Ovary (tissue), 9 donors: ENCODE data around the gene MYBPC2. TPM values are rescaled to one million over a fixed set of nuclear protein-coding genes. Genes with fewer than 3 reads are reported as not detected.
A peak's percentile ranks its signal among the peaks of the same experiment; 100 is the strongest.
"Not testable (repeated sequence)": the region's sequence is repeated elsewhere in the genome, so short reads cannot be mapped to it uniquely, and the experiment has no call there.

ENCODE experiments used
- DNase-seq, 5 donors: peaks; one replicate each; pipeline ENCODE4 v3.0.0-alpha.2; 2019 to 2020
- H3K27ac ChIP-seq, 2 donors: fragments of 200-600 bp; one replicate each; pipeline versions ENCODE4 v1.5.1 to v1.8.0; 2019 to 2022
- H3K27me3 ChIP-seq: fragments of 200-600 bp; one replicate; pipeline ENCODE4 v1.8.0; 2022
- H3K36me3 ChIP-seq: fragments of 200-600 bp; sonication (generic); one replicate; pipeline ENCODE4 v1.5.1; 2019
- H3K4me1 ChIP-seq: one replicate; pipeline ENCODE4 v1.8.1; 2013; ENCODE audit warnings: mild to moderate bottlenecking, moderate library complexity; ENCODE audit not compliant: insufficient read depth
- H3K4me3 ChIP-seq: fragments of 200-600 bp; sonication (generic); one replicate; pipeline ENCODE4 v1.5.1; 2017
- H3K9me3 ChIP-seq, 2 donors: fragments of 200-600 bp in 1 of 2; sonication (generic) in 1 of 2; one replicate each; pipeline versions ENCODE4 v1.5.1 to v1.8.1; 2013 to 2019; ENCODE audit warnings: mild to moderate bottlenecking in 1 of 2, moderate library complexity in 1 of 2
- EP300 ChIP-seq: sonication (generic); formaldehyde crosslinking; IDR thresholded peaks from one replicate; pipeline ENCODE4 v1.6.1; 2017; ENCODE audit warnings: antibody characterized with exemption
- POLR2A ChIP-seq: fragments of 450-650 bp; IDR thresholded peaks from one replicate; pipeline ENCODE4 v1.6.1; 2017; ENCODE audit warnings: antibody characterized with exemption, mild to moderate bottlenecking, moderate library complexity
- WGBS, 3 donors: extraction: QIAGEN DNeasy Blood & Tissue Kit in 1 of 3; methylation state at CpG; one replicate each; pipeline versions ENCODE4 v1.1.5 to v1.1.7; 2013 to 2017; 5-methylcytosine and 5-hydroxymethylcytosine counted together
- intact Hi-C, 4 donors: fragments of 100-400 bp; cut with DNase I; formaldehyde crosslinking; loops; one replicate each; pipeline versions ENCODE4 v1.11.0 to v1.15.1; 2022 to 2023
- polyA plus RNA-seq, 2 donors: library from polyadenylated mRNA; stranded (reverse); fragments of 200-250 nt in 1 of 2; fragments of 350-450 nt in 1 of 2; fragmentation: Illumina TruSeq in 1 of 2; extraction: RNeasy Lipid Tissue Mini Kit (QIAGEN cat#74804) in 1 of 2; gene quantifications; one replicate each; pipeline ENCODE4 v1.2.3, GENCODE V29; 2013 to 2014
- total RNA-seq, 7 donors: library from RNA; depleted of rRNA in 2 of 7; stranded (reverse); fragments of >200 nt in 2 of 7; fragmentation: NEBNext Ultra II Directional in 3 of 7; extraction: Animal tissue kit (Norgen Biotek cat#: 25700) in 3 of 7; gene quantifications; one replicate each; pipeline versions ENCODE4 v1.1.0 to v1.2.4, GENCODE V29; 2016 to 2023
- TF ChIP-seq, protein P1 (sequence below), 3 donors: fragments of 450-650 bp in 2 of 3; fragments of 200-600 bp in 1 of 3; IDR thresholded peaks; one replicate each; pipeline versions ENCODE4 v1.5.1 to v1.8.0; 2016 to 2022; ENCODE audit warnings: antibody characterized with exemption in 3 of 3, mild to moderate bottlenecking in 1 of 3
- donor health status: DM: no; HTN: no; CAD: no; lungs with moderate emphysema.
- donor health status: DM: no; HTN: no; CAD: no.
- donor health status: Bipolar disorder and iron deficiency.
- donor health status: DM: yes; HTN: yes; CAD: no.
- donor health status: DM: no; HTN: no; CAD: no.
- donor health status: DM: yes; HTN: yes; CAD: no.

The MYBPC2 gene
- total and polyA plus RNA-seq, 9 donors = 0.05 to 0.28 (median 0.10) TPM; not detected in 5

DNA sequence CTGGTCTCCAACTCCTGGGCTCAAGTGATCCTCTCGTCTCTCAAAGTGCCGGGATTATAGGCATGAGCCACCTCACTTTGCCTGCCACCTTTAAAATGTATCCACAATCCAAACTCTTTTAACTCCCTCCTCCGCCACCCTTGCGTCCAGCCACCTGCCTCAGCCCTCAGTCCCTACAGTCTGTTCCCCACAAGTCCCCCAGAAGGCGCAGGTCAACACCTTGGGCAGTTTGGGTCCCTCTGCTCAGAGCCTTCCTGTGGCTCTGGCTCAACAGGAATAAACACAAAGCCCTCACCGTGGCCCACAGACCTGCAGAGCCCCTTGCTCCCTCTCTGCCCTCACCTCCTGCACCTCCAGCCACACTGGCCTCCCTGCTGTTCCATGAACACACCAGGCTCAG lies 36.1 kb downstream of the MYBPC2 start:
- intact Hi-C loops = loop anchor here in 1 of 4 donors (10.0 kb wide), 1 partner anchor 104 kb away; the partner anchor contains the start of gene NAPSA
- 85 to 87% (median 86%) methylated on average over 6 of the region's 6 CpGs for WGBS, 3 donors

DNA sequence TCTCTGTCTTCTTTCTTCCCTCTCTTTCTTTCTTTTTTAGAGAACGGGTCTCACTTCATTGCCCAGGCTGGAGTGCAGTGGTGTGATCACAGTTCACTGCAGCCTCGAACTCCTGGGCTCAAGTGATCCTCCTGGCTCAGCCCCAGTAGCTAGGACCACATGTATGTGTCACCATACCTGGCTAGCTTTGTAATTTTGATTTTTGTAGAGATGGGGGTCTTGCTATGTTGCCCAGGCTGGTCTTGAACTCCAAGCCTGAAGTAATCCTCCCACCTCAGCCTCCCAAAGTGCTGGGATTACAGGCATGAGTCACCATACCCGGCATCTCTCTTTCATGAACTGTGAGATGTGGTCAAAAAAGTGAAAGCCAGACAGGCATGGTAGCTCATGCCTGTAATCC lies 40.6 kb downstream of the MYBPC2 start:
- peaks cover 12% of the 10 kb centered on the region for H3K4me1 ChIP-seq
- H3K9me3 ChIP-seq, H3K27me3 ChIP-seq, intact Hi-C loops, DNase-seq, H3K36me3 ChIP-seq, H3K4me3 ChIP-seq, H3K27ac ChIP-seq: not testable (repeated sequence)
- WGBS, 3 donors = 50 to 74% (median 52%) methylated on average over 3 of the region's 3 CpGs

More for the DNA sequence above, 36.1 kb downstream of the MYBPC2 start:
- Histone ChIP-seq H3K4me3 (no peak overlapping the region), H3K27ac (no peak overlapping the region), H3K36me3 (no peaks in the 10 kb centered on the region), H3K9me3 (no peaks in the 10 kb centered on the region), H3K27me3 (no peaks in the 10 kb centered on the region), H3K4me1 (no peaks in the 10 kb centered on the region)
- DNase-seq = no peak
- TF ChIP-seq POLR2A = no peak
- TF ChIP-seq, protein P1, sequence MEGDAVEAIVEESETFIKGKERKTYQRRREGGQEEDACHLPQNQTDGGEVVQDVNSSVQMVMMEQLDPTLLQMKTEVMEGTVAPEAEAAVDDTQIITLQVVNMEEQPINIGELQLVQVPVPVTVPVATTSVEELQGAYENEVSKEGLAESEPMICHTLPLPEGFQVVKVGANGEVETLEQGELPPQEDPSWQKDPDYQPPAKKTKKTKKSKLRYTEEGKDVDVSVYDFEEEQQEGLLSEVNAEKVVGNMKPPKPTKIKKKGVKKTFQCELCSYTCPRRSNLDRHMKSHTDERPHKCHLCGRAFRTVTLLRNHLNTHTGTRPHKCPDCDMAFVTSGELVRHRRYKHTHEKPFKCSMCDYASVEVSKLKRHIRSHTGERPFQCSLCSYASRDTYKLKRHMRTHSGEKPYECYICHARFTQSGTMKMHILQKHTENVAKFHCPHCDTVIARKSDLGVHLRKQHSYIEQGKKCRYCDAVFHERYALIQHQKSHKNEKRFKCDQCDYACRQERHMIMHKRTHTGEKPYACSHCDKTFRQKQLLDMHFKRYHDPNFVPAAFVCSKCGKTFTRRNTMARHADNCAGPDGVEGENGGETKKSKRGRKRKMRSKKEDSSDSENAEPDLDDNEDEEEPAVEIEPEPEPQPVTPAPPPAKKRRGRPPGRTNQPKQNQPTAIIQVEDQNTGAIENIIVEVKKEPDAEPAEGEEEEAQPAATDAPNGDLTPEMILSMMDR (IDR thresholded peaks at IDR 0.05) = no peak

DNA sequence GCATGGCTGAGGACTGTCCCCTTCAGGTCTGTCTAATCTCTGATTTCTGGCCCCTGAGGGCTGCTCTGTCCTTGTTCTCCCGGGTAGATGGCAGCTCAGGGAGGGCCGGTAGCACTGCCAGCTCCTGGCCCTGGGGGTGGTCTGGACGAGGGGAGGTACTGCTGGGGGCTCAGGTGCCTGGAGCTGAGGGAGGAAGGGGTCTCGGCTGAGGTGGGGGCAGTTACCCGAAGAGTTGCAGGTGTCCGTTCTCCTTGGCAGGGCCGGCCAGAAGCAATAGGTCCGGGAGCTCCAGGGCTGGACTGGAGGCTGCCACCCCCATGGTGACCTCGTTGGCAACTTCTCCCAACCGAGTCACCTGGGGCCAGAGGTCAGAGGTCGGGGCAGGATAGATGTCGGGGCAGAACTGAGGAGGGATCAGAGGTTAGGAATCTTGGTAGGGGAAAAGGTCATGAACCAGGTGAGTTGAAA lies 42.4 kb downstream of the MYBPC2 start:
- WGBS, 3 donors = 69 to 75% (median 74%) methylated on average over 12 of the region's 12 CpGs
- DNase-seq = peak in 4 of 5 donors; percentile 32 to 59 (median 55)

DNA sequence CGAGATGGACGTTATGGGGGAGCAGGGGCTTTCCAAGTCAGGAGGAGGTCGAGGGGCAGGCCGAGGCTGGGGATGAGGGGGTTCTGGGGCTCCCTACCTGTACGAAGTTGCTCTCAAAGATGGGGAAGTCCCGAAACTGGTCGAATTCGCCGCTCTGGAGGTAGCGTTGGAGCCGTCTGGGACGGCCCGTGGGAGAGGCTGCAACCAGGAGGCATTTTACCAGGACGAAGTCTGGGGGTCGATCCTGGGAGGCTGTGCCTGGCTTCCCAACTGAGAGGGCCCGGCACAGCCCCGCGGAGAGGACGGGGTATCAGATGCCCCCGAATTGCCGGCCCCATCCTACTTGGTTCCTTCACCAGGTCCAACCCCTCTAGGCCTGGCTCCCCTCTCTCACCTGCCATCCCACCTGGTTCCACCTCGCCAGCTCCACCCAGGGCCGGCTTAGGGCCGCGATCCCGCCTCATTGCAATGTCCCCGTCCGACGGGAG lies 43.1 kb downstream of the MYBPC2 start:
- Histone ChIP-seq H3K4me1 (peaks cover 15% of the 10 kb centered on the region), H3K4me3 (peak overlapping the region; percentile 90), H3K27ac (peak overlapping the region; percentile 60 to 73), H3K36me3 (no peaks in the 10 kb centered on the region), H3K9me3 (no peaks in the 10 kb centered on the region), H3K27me3 (no peaks in the 10 kb centered on the region)
- intact Hi-C loops = loop anchor here in 1 of 4 donors (5.0 kb wide), 1 partner anchor 98 kb away; the partner anchor contains the start of gene NR1H2
- TF ChIP-seq POLR2A (no peak), EP300 (no peak)
- TF ChIP-seq, protein P1 (IDR thresholded peaks at IDR 0.05) = no peak
- DNase-seq = no peak
- WGBS, 3 donors = 67 to 69% (median 67%) methylated on average over 27 to 29 of the region's 29 CpGs

More for the DNA sequence above, 42.4 kb downstream of the MYBPC2 start:
- Histone ChIP-seq H3K36me3 (no peaks in the 10 kb centered on the region), H3K27ac (no peak overlapping the region), H3K4me3 (no peak overlapping the region), H3K4me1 (peaks cover 15% of the 10 kb centered on the region), H3K9me3 (no peaks in the 10 kb centered on the region), H3K27me3 (no peaks in the 10 kb centered on the region)
- TF ChIP-seq POLR2A (no peak), EP300 (no peak)
- TF ChIP-seq, protein P1 (IDR thresholded peaks at IDR 0.05) = no peak
- intact Hi-C loops = loop anchor here in 1 of 4 donors (5.0 kb wide), 1 partner anchor 98 kb away; the partner anchor contains the start of gene NR1H2

DNA sequence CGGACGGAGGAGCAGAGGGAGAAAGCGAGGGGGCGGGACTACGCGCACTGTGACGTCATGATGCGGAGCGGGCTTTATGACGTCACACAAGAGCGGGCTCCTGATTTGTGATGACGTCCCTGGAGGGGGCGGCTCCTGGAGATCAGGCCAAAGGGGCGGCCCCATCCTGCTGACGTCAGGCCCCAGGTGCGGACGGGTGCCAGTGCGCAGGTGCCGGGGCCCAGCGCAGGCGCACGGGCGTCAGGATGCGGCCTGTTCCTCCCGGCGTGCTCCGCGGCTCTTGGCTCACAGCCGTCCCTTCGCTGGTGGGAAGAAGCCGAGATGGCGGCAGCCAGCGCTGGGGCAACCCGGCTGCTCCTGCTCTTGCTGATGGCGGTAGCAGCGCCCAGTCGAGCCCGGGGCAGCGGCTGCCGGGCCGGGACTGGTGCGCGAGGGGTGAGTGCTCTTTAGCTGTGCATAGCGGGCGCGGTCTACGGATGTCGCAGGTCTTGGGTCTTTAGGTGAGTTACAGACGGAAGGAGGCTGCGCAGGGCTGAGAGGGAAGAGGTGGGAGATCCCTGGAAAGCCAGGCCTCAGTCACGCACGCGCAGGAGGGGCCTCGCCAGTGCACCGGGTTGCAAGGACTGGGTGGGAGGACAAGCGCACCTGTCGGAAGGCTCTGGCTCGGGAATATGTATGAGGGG lies 43.7 kb downstream of the MYBPC2 start, which contains the start of the genes EMC10 and GARIN5A:
TSS of gene EMC10 (plus strand) at position 284 of the 683 bp plus-strand sequence. CDS start at position 322, 38 bp downstream.
TSS of gene GARIN5A (minus strand) at position 625 of the 683 bp plus-strand sequence. CDS start at position 165, 460 bp downstream.
- Histone ChIP-seq H3K27ac (peak within 1 kb of the TSS; percentile 61 to 73), H3K9me3 (no peaks in the 10 kb centered on the region), H3K4me3 (peak within 1 kb of the TSS; percentile 90), H3K36me3 (no peaks in the 10 kb centered on the region), H3K27me3 (no peaks in the 10 kb centered on the region), H3K4me1 (peaks cover 15% of the 10 kb centered on the region)
- peak; percentile 65 for TF ChIP-seq EP300
- TF ChIP-seq, protein P1 (IDR thresholded peaks at IDR 0.05) = peak in 1 of 3 donors; percentile 20
- peak; percentile 47 for TF ChIP-seq POLR2A
- DNase-seq = peak; percentile 92 to 97 (median 94)
- 1 to 2% (median 2%) methylated on average over 50 to 58 of the region's 58 CpGs for WGBS, 3 donors
- intact Hi-C loops = loop anchor here in 1 of 4 donors (5.0 kb wide), 1 partner anchor 99 kb away; the partner anchor contains the start of gene NR1H2
